Mesenteric fat pad (tissue), 1 donor: ENCODE results near the gene C4orf36. TPM values are rescaled to one million over a fixed set of nuclear protein-coding genes. Genes with fewer than 3 reads are reported as not detected.
A peak's percentile ranks its signal among the peaks of the same experiment; 100 is the strongest.

ENCODE experiments used
- DNase-seq: peaks from one replicate; pipeline ENCODE4 v3.0.0-alpha.2; 2020; ENCODE audit warnings: low spot score
- long read RNA-seq: library from polyadenylated mRNA; unstranded; transcript quantifications from one replicate; pipeline ENCODE4 v2.0.0, GENCODE V29; 2020
- total RNA-seq: library from RNA; stranded (reverse); fragmentation: NEBNext Ultra II Directional; extraction: Animal tissue kit (Norgen Biotek cat#: 25700); gene quantifications from one replicate; pipeline ENCODE4 v1.2.1, GENCODE V29; 2021
- donor health status: DM: yes; HTN: yes; CAD: no.

The C4orf36 gene, protein sequence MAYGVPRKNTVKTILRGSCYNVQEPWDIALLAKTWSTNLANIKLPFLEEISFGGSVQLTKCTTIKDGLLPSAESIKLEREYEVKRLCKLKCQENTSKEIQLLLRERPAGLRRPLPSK
- 1.2 TPM for total RNA-seq
- long read RNA-seq, result 0 reads

DNA sequence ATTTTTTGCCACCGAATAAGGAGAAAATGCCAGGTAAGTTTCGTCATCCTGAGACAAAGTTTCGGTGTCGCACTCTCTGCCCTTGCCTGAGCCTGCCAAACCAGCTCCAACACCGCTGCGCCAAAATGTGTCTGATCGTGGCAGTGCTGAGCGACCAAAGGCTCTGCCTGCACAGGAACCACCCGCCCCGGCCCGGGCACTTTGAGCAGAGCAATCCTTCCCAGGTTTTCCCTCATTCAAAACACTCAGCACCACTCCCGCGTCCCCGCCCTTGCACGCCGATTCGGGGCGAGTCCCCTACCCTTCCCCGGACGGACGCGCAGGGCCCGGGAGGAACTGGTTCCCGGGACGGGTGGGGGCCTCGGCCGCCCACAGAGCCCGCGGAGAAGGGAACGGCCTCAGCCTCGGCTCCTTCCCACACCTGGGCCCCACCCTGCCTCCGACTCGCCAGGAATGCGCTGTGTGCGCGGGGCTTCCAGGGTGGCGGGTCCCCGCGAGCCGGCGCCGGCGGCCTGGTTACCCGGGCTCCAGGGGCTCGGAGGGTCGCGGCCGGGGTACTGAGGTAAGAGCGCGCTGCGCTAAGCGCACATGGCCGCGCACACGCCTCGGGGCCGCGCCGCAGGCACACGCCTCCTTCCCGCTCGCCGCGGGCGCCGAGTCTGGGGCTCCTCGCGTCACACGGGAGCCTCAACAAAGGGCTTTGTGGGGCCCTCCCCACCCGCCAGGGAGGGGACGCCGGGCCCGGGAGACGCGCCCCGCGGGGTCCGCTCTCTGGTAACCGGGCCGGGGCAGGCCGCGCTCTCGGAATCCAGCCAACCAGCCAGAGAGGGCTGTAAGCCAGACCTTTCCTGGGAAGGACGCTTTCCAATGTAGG lies at the start of gene C4orf36:
TSS of gene C4orf36 (minus strand) at position 661 of the 874 bp plus-strand sequence. CDS start 902 bp downstream, outside the sequence.
- peak; percentile 90 for DNase-seq

DNA sequence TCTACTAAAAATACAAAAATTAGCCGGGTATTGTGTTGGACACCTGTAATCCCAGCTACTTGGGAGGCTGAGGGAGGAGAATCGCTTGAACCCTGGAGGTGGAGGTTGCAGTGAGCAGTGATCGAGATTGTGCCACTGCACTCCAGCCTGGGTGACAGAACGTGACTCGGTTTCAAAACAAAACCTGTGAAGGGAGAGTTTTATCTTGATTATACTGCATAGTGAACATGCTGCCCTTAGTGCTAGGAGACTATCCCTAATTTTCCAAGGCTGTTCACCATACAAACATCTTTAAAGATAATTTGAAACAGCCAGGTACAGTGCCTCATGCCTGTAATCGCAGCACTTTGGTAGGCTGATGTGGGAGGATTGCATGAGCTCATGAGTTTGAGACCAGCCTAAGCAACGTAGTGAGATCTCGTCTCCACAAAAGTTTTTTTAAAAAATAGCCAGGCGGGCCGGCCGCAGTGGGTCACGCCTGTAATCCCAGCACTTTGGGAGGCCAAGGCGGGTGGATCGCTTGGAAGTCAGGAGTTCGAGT lies 48.8 kb upstream of the C4orf36 start:
- no peak for DNase-seq

GRCh38 chr4:86939729-86940575 lies 47.7 kb upstream of the C4orf36 start:
- DNase-seq, result no peak

- no peak for DNase-seq
Observed at GRCh38 chr4:86938771-86939520, 46.7 kb upstream of the C4orf36 start.

DNA sequence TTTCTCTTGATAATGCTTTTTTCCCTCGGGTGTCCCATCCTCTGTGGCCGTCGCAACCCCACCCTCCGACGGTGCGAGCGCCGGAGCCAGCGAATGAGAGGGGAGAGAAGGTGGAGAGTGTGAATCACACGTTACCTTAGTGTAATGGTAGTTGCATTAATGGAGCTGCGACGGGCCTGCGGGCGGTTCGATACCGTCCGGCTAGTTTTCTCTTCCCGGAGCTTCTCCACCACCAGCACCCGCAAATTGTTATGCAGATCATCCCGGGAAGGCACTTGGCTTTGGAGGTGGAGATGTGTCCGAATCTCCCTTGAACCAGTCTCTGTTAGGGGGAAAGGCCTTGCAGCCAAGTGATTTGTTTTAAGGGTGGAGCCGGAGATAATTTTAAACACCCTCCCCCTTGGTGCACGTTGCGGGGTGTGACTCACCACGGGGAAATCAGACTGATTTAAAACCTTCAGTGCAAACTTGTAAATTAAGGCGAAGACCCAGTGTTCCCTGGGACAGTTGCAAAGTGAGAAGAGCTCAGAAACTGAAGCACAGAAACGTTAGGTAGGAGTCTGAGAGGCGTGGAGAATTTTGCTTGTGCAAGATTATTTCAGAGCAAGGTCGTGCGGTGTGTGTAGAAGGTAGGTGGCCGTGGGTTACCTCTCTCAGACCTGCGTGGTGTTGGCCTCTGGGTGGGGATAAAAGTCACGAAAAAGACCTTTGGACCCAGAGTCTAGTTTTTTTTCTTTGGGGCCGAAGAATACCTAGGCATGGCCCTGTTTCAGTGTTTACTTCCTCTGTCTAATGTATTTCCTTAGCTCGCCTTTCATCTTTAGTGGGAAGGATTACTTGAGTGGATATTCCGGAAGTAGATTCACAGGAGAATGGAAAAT lies 43.9 kb upstream of the C4orf36 start:
- no peak for DNase-seq

DNA sequence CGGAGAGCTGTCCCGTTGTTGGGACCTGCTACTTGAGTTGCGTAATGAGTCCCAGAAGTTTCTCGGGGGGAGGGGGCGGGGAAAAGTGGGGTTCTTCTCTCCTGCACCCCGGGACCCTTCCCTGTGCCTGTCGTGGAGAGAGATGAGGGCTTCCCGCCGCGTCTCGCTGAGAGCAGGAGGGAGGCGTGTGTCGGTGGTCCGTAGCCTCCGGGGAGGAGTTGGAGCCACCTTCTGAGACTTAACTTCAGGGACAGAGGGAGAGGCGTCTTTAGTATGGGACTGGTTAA lies 43.3 kb upstream of the C4orf36 start:
- no peak for DNase-seq

- peak; percentile 98 for DNase-seq
Observed at GRCh38 chr4:86934771-86935565, 42.7 kb upstream of the C4orf36 start, which contains the start of gene AFF1. TSS of gene AFF1 (plus strand) at chr4:86935011. CDS start at chr4:86948534, 13,523 bp downstream.

DNA sequence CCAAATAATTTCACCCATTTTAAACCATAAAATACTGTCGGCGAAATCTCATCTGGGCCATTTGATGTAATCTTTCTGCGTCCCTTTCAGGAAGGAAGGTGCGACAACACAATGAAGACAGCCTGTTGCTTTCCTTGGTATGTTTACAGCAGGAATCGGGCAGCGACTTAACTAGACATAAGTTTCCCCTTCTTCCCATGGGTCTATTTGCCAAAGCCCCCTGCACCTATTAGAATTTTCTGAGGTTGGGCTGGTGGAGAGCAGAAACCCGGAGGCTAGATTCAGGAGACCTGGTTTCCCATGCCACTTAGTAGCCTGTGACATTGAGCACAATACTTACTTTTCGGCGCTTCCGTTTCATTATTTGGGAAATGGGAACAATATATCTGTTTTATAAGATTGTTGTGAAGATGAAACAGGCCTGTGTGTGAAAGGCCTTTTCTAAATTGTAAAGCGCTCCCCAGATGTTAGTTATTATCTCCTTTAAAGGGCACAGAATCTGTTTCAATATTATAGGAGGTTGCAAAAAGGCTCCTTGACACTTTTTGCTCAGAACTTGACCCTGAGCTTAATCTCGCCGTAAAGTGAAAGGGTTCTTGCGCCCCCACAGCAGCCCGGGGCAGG lies 42.0 kb upstream of the C4orf36 start:
- DNase-seq, result no peak

DNA sequence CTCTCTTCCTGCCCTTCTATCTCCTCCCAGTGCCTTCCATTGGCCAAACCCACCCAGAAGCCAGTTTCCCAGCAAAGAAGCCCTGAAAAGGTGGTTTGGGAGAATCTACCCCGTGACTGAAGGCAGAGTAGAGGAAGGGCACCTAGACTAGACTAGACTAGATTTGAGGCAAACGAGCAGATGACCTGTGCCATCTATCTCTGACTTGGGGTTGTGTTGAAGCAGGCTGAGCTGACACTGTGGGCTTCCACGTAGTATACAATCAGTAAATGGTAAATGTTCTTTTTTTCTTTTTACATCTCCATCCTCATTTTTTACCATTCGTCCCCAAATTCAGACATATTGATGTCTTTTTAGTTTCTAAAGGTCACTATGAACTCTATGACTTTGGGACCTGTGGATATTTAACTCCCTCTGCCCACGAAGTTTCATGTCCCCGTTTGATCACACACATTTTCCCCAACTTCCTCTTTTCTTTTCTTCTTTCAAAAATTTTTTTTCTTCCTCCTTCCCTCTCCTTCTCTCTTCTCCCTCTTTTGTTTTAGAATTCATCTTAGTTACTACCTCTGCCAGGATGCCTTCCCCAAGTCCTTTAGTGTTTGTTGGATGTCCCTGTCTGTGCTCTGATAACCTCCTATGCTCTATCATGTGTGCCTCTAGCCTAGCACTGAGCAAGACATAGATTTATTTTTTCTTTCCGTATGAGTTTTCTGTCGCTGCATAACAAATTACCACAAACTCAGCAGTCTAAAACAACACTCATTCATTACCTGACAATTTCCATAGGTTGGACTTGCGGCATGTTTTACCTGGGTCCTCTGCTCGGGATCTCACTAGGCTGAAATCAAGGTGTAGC lies 36.4 kb upstream of the C4orf36 start:
- no peak for DNase-seq

- no peak for DNase-seq
Observed at GRCh38 chr4:86927843-86928395, 35.7 kb upstream of the C4orf36 start.

- DNase-seq, result no peak
Observed at GRCh38 chr4:86926435-86927086, 34.3 kb upstream of the C4orf36 start.

DNA sequence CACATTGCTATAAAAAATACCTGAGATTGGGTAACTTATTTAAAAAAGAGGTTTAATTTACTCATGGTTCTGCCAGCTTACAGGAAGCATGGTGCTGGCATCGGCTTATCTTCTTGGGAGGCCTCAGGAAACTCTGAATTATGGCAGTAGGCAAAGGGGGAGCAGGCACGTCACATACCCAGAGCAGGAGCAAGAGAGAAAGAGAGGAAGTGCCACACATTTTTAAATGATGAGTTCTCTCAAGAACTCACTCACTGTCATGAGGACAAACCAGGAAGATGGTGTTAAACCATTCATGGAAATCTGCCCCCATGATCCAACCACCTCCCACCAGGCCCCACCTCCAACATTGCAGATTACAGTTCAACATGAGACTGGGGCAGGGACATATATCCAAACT lies 32.6 kb upstream of the C4orf36 start:
- DNase-seq, result no peak

GRCh38 chr4:86921608-86922252 lies 29.5 kb upstream of the C4orf36 start:
- DNase-seq, result no peak

- no peak for DNase-seq
Observed at GRCh38 chr4:86919561-86920223, 27.5 kb upstream of the C4orf36 start.

DNA sequence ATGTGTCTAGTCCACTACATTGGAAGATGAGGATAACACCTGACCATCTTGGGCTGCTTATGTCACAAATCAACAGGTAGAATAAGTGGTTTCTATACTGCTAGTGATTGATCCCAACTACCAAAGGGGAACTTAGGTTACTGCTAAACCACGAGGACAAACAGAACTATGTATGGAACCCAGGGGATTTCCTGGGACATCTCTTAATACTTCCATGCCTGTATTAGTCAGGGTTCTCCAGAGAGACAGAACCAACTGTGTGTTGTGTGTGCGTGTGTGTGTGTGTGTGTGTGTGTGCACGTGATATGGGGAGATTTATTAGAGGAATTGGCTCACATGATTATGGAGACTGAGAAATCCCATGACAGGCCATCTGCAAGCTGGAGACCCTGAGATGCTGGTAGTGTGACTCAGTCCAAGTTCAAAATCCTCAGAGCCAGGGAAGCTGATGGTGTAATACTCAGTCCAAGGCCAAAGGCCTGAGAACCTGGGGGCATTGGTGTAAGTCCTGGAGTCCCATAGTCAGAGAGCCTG lies 26.4 kb upstream of the C4orf36 start:
- DNase-seq, result no peak
